AG10803 (cell line): ENCODE measurements around the gene LGALS3BP.

ENCODE experiments used
- DNase-seq: peaks from one replicate; pipeline ENCODE4 v3.0.0; 2010; ENCODE audit warnings: low read depth
- H3K4me3 ChIP-seq: 2 replicates; pipeline ENCODE4 v1.5.1; 2011; ENCODE audit warnings: mild to moderate bottlenecking, low read length, control low read depth
- TF ChIP-seq, protein P1 (sequence below): conservative IDR thresholded peaks from 2 replicates; pipeline ENCODE4 v1.5.1; 2011; ENCODE audit warnings: mild to moderate bottlenecking, low read length, control low read depth, inconsistent platforms

The LGALS3BP gene

DNA sequence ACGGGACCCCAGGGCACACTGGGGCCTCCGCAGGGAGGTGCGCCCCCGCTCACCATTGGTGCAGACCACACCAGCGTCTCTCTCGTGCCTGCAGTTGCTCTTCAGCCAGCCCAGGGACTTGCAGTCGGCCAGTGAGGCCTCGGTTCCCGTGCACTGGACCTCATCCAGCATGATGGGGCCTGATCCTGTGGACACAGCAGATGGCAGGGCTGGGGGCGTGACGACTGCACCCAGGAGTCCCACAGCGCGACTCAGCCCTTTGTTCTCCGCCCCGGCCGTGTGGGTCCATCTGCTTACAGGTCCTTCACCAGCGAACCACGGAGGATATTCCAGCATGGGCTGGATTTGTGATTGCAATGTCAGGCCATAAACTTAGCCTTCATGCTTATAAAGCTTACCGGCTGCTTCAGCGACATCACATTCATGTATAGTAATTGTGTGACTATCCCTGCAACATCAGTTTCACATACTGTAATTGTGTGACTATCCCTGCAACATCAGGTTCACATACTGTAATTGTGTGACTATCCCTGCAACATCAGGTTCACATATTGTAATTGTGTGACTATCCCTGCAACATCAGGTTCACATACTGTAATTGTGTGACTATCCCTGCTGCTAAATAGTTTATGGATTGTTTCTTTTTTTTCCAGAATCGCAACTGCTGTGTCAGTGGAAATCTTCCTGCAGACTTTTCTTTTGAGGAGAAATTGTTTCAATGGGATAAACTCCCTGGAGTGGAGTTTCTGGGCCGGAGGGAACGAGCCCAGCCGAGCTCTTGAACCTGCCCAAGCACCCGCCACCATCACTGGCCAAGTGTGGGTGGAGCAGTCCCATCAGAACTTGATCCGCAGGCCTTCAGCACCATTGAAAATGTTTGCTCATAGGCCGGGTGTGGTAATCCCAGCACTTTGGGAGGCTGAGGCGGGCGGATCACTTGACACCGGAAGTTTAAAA is 4.8 kb downstream of the LGALS3BP start:
- TF ChIP-seq, protein P1, sequence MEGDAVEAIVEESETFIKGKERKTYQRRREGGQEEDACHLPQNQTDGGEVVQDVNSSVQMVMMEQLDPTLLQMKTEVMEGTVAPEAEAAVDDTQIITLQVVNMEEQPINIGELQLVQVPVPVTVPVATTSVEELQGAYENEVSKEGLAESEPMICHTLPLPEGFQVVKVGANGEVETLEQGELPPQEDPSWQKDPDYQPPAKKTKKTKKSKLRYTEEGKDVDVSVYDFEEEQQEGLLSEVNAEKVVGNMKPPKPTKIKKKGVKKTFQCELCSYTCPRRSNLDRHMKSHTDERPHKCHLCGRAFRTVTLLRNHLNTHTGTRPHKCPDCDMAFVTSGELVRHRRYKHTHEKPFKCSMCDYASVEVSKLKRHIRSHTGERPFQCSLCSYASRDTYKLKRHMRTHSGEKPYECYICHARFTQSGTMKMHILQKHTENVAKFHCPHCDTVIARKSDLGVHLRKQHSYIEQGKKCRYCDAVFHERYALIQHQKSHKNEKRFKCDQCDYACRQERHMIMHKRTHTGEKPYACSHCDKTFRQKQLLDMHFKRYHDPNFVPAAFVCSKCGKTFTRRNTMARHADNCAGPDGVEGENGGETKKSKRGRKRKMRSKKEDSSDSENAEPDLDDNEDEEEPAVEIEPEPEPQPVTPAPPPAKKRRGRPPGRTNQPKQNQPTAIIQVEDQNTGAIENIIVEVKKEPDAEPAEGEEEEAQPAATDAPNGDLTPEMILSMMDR = no peak
- peak overlapping the region; percentile 27 for H3K4me3 ChIP-seq
- DNase-seq = peak; percentile 88

DNA sequence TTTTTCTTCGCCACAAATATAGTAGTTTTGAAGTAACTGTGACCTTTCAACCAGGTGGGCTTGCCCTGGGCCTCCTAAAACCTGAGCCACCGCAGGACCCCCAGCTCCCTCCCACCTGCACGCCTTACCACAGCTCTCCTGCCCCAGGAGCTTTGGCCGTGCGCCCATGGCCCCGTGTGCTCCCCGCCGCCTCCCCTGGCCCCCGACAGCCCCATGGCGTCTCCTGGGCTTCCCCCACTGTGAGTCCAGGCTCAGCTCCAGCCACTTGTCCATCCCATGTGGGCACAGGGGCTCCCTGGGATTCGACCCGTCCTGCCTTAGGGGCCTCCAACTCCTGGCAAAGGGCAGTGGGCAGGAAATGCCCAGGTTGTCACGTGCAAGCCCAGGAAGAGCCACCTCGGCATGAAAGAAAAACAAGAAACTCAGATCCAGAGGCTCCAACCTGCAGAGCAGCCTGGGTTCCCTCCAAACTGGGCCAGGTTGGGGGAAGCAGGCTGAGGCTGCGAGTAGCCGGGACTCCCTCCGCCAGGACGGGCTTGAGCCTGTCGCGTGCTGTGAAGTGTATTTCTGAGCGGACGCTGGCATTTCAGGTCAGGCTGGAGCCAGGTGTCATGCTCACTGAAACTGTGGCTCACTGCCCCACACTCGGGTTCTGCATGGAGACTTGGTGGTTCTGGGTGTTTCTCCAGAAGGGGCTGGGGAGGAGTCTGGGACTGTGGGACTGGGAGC is 5.8 kb downstream of the LGALS3BP start:
- DNase-seq = no peak
- TF ChIP-seq, protein P1 = no peak
- H3K4me3 ChIP-seq = no peak overlapping the region

DNA sequence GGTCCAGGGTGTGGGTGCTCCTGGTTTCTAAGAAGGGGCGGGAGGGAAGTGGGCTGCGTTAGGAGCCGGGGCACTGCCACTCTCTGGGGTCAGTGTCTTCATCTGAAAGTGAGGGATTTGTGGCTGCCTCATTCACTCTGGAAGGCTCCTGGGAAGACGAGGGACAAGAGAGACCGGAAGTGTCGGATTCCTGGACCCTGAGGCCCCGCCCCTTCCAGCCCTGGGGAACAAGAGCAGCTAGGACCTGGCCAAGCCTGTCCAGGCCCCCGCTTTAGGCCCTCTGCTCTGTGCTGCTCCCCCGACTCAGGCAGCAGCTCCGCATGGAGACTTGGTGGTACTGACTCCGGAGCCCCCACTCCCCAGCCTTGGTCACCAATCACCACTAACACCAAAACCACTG is 6.5 kb downstream of the LGALS3BP start:
- TF ChIP-seq, protein P1 = no peak
- DNase-seq = no peak
- H3K4me3 ChIP-seq = no peak overlapping the region

DNA sequence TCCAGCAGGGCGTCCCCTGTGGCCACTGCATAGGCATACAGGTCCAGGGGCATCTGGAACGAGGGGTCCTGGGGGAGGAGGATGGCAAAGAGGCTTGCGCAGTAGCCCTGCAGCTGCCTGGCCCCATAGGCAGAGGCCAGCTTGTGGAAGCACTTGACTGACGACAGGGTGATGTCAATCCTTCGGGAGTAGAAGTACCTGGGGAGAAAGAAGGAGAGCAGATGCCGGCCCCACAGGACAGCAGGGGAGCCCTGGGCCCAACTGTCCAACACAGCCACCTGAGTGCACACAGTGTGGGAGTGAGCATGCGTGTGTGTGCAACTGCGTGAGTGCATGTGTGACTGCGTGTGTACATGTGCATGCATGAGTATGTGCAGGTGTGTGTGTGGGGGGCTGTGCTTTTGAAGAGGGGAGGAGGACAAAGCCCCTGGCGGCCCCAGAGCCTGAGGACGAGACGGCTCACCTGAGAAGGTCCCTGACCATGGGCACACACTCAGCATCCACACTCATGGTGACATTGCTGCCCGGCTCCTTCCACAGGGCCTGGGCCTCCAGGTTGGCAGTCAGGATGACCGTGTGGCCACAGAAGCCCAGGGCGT is 7.1 kb downstream of the LGALS3BP start:
- TF ChIP-seq, protein P1 = no peak
- H3K4me3 ChIP-seq = no peak overlapping the region
- no peak for DNase-seq

DNA sequence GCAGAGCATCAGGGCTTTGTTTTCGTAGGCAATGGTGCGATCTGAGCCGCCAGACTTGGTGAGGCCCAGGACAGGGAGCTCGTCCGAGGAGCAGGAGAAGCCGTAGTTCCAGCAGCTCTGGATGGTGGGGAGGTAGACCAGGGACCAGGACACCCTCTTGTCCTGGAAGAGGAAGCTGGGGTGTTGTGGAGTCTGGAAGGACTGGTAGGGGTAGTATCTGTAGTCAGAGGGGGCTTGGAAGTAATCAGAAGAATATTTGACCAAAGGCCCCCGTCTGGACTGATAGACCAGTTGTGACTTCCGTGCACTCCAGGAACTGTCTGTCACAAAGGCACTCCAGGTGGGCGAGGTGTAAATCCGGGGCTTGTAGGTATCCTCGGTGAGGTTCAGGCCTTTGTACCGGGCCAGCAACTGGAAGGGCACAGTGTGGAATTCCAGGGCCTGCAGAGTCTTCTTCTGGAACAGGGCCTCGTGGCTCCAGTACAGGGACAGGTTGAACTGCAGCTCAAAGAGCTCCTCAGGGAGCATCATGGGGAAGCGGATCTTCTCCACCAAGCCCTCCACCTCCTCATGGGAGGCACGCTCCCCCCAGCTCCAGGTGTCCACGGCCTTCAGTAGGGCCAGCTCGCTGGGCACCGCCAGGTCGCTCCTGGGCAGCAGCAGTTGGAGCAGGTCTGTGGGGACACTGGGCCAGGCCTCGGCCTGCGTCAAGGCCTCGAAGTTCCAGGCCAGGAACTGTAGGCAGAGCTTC is 7.8 kb downstream of the LGALS3BP start:
- no peak overlapping the region for H3K4me3 ChIP-seq
- TF ChIP-seq, protein P1 = no peak
- DNase-seq = no peak

DNA sequence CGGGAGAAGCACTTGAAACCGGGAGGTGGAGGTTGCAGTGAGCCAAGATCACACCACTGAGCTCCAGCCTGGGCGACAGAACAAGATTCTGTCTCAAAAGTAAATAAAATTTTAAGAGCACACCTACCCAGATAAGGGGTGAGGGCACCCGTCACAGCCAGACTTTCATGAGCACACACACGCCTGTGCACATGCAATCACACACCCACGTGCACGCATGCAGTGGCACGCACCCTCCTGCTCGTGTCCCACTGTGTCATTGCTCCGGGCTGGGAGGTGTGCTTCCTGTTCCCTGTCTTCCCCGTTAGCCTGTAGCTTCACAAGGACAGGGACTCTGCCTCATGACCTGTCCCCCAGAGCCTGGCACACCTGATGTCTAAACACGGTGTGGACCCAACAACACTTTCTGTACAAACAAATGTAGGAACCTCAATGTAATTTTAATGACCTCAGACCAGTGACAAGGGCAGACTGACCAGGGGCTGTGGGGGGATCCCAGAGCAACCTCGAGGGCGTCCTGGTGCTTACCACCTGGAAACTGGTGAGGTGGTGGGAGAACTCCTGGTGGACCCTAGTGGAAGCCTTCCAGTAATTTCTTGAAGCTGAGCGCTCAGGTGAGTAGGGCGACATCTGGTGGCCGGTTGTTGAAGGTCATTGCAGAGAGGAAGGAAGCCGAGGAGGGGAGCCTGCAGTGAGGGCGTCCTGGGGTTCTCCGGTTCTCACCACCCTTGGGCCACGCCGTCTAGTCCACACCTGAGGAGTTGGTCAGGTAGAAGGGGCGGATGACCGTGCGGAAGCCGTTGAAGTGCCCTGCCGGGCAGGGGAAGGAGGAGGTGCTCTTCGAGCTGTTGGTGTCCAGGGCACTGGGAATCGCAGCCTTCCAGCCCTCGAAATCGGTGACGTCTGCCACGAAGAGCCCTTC is 8.6 kb downstream of the LGALS3BP start:
- peak; percentile 61 for DNase-seq
- TF ChIP-seq, protein P1 = peak; percentile 85
- H3K4me3 ChIP-seq = no peak overlapping the region
